Measurements from ENCODE around the gene EIF2S1.
A peak's percentile ranks its signal among the peaks of the same experiment; 100 is the strongest.
"Not testable (repeated sequence)": the region's sequence is repeated elsewhere in the genome, so short reads cannot be mapped to it uniquely, and the experiment has no call there.

Gene EIF2S1

DNA sequence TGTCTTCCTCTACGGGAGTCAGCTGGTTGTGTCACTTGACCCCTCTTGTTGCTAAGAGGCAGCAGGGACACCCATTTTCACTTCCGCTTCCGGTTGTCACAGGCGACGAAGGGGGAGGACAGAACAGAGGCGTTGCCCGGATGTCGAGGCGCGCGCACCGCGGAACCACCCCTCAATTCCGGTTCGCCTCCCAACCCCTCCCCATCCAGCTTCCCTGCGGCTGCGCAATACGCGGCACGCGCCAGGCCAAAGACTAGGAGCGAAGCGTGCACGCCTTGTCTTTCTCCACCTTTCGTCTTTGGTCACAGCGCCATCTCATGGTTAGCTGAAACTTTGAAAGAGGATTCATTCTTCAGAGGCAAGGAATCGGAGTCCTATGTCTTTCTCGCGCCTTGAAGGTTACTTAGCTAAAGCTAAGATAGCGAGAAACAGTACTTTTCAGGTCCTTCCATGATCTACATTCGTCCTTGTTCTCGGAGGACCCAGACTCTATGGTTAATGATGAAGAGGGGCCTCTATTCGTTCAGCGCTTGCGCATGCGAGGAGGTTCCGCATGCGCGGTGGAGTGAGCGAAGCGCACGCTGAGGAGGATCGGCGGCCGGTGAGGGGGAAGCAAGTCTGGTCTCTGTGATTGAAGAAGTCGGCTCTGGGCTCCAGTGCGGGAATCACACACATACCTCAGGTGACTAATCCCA lies at the start of gene EIF2S1, which contains the start of gene ATP6V1D:
EIF2S1 (plus strand) TSS at position 554 of the 695 bp plus-strand sequence. CDS start 4,440 bp downstream, outside the sequence.
ATP6V1D (minus strand) TSS at position 30 of the 695 bp plus-strand sequence. CDS start 106 bp downstream, outside the sequence.
- Histone ChIP-seq H3K27me3 (ENCODE audit: low read depth, low read length) (no peaks in the 10 kb centered on the region), H3K36me3 (ENCODE audit: control insufficient read depth in 1 of 2, insufficient read depth in 2 of 2, low read length in 2 of 2) (peaks cover 6 to 11% of the 10 kb centered on the region in 2 donors), H3K9me3 (ENCODE audit: control insufficient read depth in 1 of 2, low read length in 2 of 2) (no peaks in the 10 kb centered on the region), H3K27ac (ENCODE audit: low read length) (peak within 1 kb of the TSS; percentile 99), H3K4me1 (ENCODE audit: control insufficient read depth in 1 of 2, insufficient read depth in 2 of 2, low read length in 2 of 2) (peaks cover 14 to 52% of the 10 kb centered on the region in 2 donors), H3K4me3 (ENCODE audit: low read depth in 1 of 2, low read length in 2 of 2) (peak within 1 kb of the TSS; percentile 94 to 96)

DNA sequence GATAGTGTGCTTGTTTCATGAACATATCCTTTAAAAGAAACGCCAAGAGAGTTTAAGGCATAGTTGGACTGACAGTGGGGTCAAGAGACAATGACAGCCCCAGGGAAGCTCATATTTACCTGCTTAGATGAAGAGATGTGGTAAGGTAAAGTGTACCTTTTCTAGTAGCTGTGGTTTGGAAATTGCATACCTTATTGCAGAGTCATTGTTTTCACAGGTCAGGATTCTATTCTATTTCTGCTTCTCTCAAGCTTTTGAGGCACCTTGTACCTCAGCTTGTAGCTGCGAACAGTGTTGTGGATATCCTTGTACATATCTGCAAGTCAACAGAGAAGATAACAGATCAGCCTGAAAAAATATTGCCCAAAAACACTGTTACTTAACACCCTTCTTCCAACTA lies 48.3 kb upstream of the EIF2S1 start:
- Histone ChIP-seq H3K36me3 (ENCODE audit: control insufficient read depth in 1 of 2, insufficient read depth in 2 of 2, low read length in 2 of 2) (peaks cover 13 to 28% of the 10 kb centered on the region in 2 donors), H3K27me3 (ENCODE audit: low read depth, low read length) (no peaks in the 10 kb centered on the region), H3K4me3 (ENCODE audit: low read depth in 1 of 2, low read length in 2 of 2) (no peak overlapping the region), H3K27ac (ENCODE audit: low read length) (no peak overlapping the region), H3K9me3 (ENCODE audit: control insufficient read depth in 1 of 2, low read length in 2 of 2) (no peaks in the 10 kb centered on the region), H3K4me1 (ENCODE audit: control insufficient read depth in 1 of 2, insufficient read depth in 2 of 2, low read length in 2 of 2) (no peaks in the 10 kb centered on the region)

- Histone ChIP-seq H3K4me3 (ENCODE audit: low read depth in 1 of 2, low read length in 2 of 2) (no peak overlapping the region), H3K27me3 (ENCODE audit: low read depth, low read length) (no peaks in the 10 kb centered on the region), H3K4me1 (ENCODE audit: control insufficient read depth in 1 of 2, insufficient read depth in 2 of 2, low read length in 2 of 2) (no peaks in the 10 kb centered on the region), H3K36me3 (ENCODE audit: control insufficient read depth in 1 of 2, insufficient read depth in 2 of 2, low read length in 2 of 2) (peaks cover 22 to 28% of the 10 kb centered on the region in 2 donors), H3K27ac (ENCODE audit: low read length) (no peak overlapping the region), H3K9me3 (ENCODE audit: control insufficient read depth in 1 of 2, low read length in 2 of 2) (no peaks in the 10 kb centered on the region)
Measured at GRCh38 chr14:67313153-67313552, 47.0 kb upstream of the EIF2S1 start.

DNA sequence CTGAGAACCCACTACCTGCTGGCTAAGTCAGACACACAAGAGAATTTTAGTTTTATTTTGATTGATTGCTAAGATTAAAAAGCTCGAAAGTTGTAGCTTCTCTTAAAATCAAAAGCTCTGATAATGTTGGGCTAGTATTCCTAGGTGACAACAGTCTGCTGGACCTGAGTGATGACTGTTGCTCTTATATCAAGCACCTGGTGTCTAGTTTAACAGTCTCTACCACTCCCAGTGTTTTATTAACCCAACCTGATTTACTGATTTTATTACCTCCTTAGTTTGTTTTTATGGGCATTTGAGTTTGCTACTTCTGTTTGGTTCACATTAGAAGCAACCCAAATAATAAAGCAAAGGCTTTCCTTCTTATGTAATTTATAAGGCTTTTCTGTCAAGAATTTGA lies 42.3 kb upstream of the EIF2S1 start:
- Histone ChIP-seq H3K27me3 (ENCODE audit: low read depth, low read length) (no peaks in the 10 kb centered on the region), H3K4me3 (ENCODE audit: low read depth in 1 of 2, low read length in 2 of 2) (no peak overlapping the region), H3K27ac (ENCODE audit: low read length) (no peak overlapping the region), H3K36me3 (ENCODE audit: control insufficient read depth in 1 of 2, insufficient read depth in 2 of 2, low read length in 2 of 2) (peaks cover 24 to 29% of the 10 kb centered on the region in 2 donors), H3K9me3 (ENCODE audit: control insufficient read depth in 1 of 2, low read length in 2 of 2) (no peaks in the 10 kb centered on the region), H3K4me1 (ENCODE audit: control insufficient read depth in 1 of 2, insufficient read depth in 2 of 2, low read length in 2 of 2) (no peaks in the 10 kb centered on the region)

DNA sequence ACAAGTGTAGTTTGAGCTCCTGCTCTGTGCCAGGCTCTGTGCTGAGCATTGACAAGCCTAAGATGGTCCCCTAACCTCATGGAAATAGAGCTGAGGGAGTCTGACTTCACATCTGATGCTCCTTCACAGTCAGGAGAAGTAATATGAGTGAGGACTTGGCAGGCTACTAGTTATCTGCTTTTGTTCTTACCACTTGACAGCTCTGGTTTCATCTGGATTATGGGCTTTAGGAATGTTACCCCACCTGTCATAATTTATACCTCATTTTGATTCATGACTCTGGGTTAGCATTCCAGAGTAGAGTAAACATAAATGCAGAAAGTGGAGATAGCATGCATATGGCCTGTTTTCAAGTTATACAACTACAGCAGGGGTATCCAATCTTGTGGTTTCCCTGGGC lies 41.0 kb upstream of the EIF2S1 start:
- Histone ChIP-seq H3K4me1 (ENCODE audit: control insufficient read depth in 1 of 2, insufficient read depth in 2 of 2, low read length in 2 of 2) (no peaks in the 10 kb centered on the region), H3K4me3 (ENCODE audit: low read depth in 1 of 2, low read length in 2 of 2) (no peak overlapping the region), H3K27me3 (ENCODE audit: low read depth, low read length) (no peaks in the 10 kb centered on the region), H3K9me3 (ENCODE audit: control insufficient read depth in 1 of 2, low read length in 2 of 2) (no peaks in the 10 kb centered on the region), H3K27ac (ENCODE audit: low read length) (no peak overlapping the region), H3K36me3 (ENCODE audit: control insufficient read depth in 1 of 2, insufficient read depth in 2 of 2, low read length in 2 of 2) (peaks cover 26 to 29% of the 10 kb centered on the region in 2 donors)

DNA sequence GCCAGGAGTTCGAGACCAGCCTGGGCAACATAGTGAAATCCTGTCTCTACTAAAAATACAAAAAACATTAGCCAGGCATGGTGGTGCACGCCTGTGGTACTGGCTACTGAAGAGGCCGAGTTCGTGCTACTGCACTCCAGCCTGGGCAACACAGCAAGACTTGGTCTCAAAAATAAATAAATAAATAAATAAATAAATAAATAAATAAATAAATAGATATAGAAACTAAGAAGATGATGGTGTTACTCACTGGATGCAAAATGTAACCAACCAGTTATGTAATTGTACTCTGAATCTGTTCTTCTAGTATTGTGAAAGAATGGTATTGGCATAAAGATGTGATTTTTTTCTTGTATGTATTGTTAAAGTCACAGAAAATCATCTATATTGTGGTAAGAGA lies 30.5 kb upstream of the EIF2S1 start:
- H3K36me3 ChIP-seq (ENCODE audit: control insufficient read depth in 1 of 2, insufficient read depth in 2 of 2, low read length in 2 of 2), result peaks cover 19 to 30% of the 10 kb centered on the region in 2 donors
- not testable (repeated sequence) for H3K27me3 ChIP-seq (ENCODE audit: low read depth, low read length)

GRCh38 chr14:67331368-67332125 lies 28.6 kb upstream of the EIF2S1 start:
- Histone ChIP-seq H3K27ac (ENCODE audit: low read length) (no peak overlapping the region), H3K9me3 (ENCODE audit: control insufficient read depth in 1 of 2, low read length in 2 of 2) (no peaks in the 10 kb centered on the region), H3K4me1 (ENCODE audit: control insufficient read depth in 1 of 2, insufficient read depth in 2 of 2, low read length in 2 of 2) (no peaks in the 10 kb centered on the region), H3K36me3 (ENCODE audit: control insufficient read depth in 1 of 2, insufficient read depth in 2 of 2, low read length in 2 of 2) (peaks cover 35 to 40% of the 10 kb centered on the region in 2 donors), H3K4me3 (ENCODE audit: low read depth in 1 of 2, low read length in 2 of 2) (no peak overlapping the region), H3K27me3 (ENCODE audit: low read depth, low read length) (no peaks in the 10 kb centered on the region)

More for the DNA sequence above, 30.5 kb upstream of the EIF2S1 start:
- not testable (repeated sequence) for H3K4me1 ChIP-seq (ENCODE audit: control insufficient read depth in 1 of 2, insufficient read depth in 2 of 2, low read length in 2 of 2); H3K27ac ChIP-seq (ENCODE audit: low read length); H3K9me3 ChIP-seq (ENCODE audit: control insufficient read depth in 1 of 2, low read length in 2 of 2); H3K4me3 ChIP-seq (ENCODE audit: low read depth in 1 of 2, low read length in 2 of 2)

DNA sequence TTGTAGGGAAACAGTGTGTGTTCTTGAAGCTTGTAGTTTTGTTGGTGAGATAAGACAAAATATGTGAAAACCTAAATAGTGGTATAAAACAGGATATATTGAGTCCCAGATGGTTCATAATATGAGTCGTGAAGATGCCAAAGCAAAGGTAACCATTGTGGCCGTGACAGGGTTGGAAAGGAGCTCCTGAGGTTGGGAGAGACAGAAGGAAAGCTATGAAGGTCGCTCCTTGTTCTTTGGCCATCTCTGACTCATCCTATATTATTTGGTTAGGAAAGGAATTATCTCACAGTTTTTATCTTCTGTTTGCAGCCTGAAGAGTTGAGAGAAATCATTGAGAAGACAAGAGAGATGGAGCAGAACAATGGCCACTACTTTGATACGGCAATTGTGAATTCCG lies 27.7 kb upstream of the EIF2S1 start:
- Histone ChIP-seq H3K4me3 (ENCODE audit: low read depth in 1 of 2, low read length in 2 of 2) (no peak overlapping the region), H3K9me3 (ENCODE audit: control insufficient read depth in 1 of 2, low read length in 2 of 2) (no peaks in the 10 kb centered on the region), H3K27me3 (ENCODE audit: low read depth, low read length) (no peaks in the 10 kb centered on the region), H3K27ac (ENCODE audit: low read length) (no peak overlapping the region), H3K36me3 (ENCODE audit: control insufficient read depth in 1 of 2, insufficient read depth in 2 of 2, low read length in 2 of 2) (peaks cover 38 to 49% of the 10 kb centered on the region in 2 donors), H3K4me1 (ENCODE audit: control insufficient read depth in 1 of 2, insufficient read depth in 2 of 2, low read length in 2 of 2) (no peaks in the 10 kb centered on the region)

- no peaks in the 10 kb centered on the region for H3K27me3 ChIP-seq (ENCODE audit: low read depth, low read length)
- H3K36me3 ChIP-seq (ENCODE audit: control insufficient read depth in 1 of 2, insufficient read depth in 2 of 2, low read length in 2 of 2), result peaks cover 54 to 73% of the 10 kb centered on the region in 2 donors
- H3K4me1 ChIP-seq (ENCODE audit: control insufficient read depth in 1 of 2, insufficient read depth in 2 of 2, low read length in 2 of 2), result no peaks in the 10 kb centered on the region
- no peak overlapping the region for H3K27ac ChIP-seq (ENCODE audit: low read length)
- H3K9me3 ChIP-seq (ENCODE audit: control insufficient read depth in 1 of 2, low read length in 2 of 2), result no peaks in the 10 kb centered on the region
- no peak overlapping the region for H3K4me3 ChIP-seq (ENCODE audit: low read depth in 1 of 2, low read length in 2 of 2)
Measured at GRCh38 chr14:67335781-67336180, 24.3 kb upstream of the EIF2S1 start.

GRCh38 chr14:67341231-67341630 lies 18.9 kb upstream of the EIF2S1 start:
- not testable (repeated sequence) for H3K4me1 ChIP-seq (ENCODE audit: control insufficient read depth in 1 of 2, insufficient read depth in 2 of 2, low read length in 2 of 2); H3K27me3 ChIP-seq (ENCODE audit: low read depth, low read length); H3K4me3 ChIP-seq (ENCODE audit: low read depth in 1 of 2, low read length in 2 of 2); H3K27ac ChIP-seq (ENCODE audit: low read length); H3K9me3 ChIP-seq (ENCODE audit: control insufficient read depth in 1 of 2, low read length in 2 of 2)
- H3K36me3 ChIP-seq (ENCODE audit: control insufficient read depth in 1 of 2, insufficient read depth in 2 of 2, low read length in 2 of 2), result peaks cover 44 to 71% of the 10 kb centered on the region in 2 donors

- Histone ChIP-seq H3K4me1 (ENCODE audit: control insufficient read depth in 1 of 2, insufficient read depth in 2 of 2, low read length in 2 of 2) (no peaks in the 10 kb centered on the region), H3K27ac (ENCODE audit: low read length) (no peak overlapping the region), H3K9me3 (ENCODE audit: control insufficient read depth in 1 of 2, low read length in 2 of 2) (no peaks in the 10 kb centered on the region), H3K36me3 (ENCODE audit: control insufficient read depth in 1 of 2, insufficient read depth in 2 of 2, low read length in 2 of 2) (peaks cover 38 to 66% of the 10 kb centered on the region in 2 donors), H3K4me3 (ENCODE audit: low read depth in 1 of 2, low read length in 2 of 2) (no peak overlapping the region), H3K27me3 (ENCODE audit: low read depth, low read length) (no peaks in the 10 kb centered on the region)
Measured at GRCh38 chr14:67343601-67344230, 16.4 kb upstream of the EIF2S1 start.

All from muscle layer of duodenum (tissue), 2 donors.